DND-41 (cell line): ENCODE results near the gene ADAMTS9.

Experiments
- ATAC-seq: fragments of 200-7000 bp; cut with Tn5 transposase; 3 replicates; pipeline ENCODE4 v1.9.1; 2021; ENCODE audit warnings: low read depth; ENCODE audit not compliant: insufficient read depth
- DNase-seq: peaks from one replicate; pipeline ENCODE4 v3.0.0-alpha.2; 2020
- H2AFZ ChIP-seq: 2 replicates; pipeline ENCODE4 v1.6.0; 2012; ENCODE audit warnings: low read depth, low read length
- H3K27ac ChIP-seq: 2 replicates; pipeline ENCODE4 v1.5.1; 2012; ENCODE audit warnings: low read length, inconsistent platforms
- H3K27me3 ChIP-seq: fragments of 200-600 bp; sonication (generic); 2 replicates; pipeline ENCODE4 v1.6.0; 2012; ENCODE audit warnings: low read length, mild to moderate bottlenecking, inconsistent platforms; ENCODE audit not compliant: insufficient read depth, poor library complexity
- H3K36me3 ChIP-seq: 2 replicates; pipeline ENCODE4 v1.5.1; 2012; ENCODE audit warnings: low read length, inconsistent platforms; ENCODE audit not compliant: insufficient read depth
- H3K4me1 ChIP-seq: 2 replicates; pipeline ENCODE4 v1.5.1; 2012; ENCODE audit warnings: mild to moderate bottlenecking, low read length; ENCODE audit not compliant: insufficient read depth
- H3K4me2 ChIP-seq: 2 replicates; pipeline ENCODE4 v1.6.0; 2012; ENCODE audit warnings: mild to moderate bottlenecking, moderate library complexity, low read length, inconsistent platforms; ENCODE audit not compliant: insufficient read depth
- H3K4me3 ChIP-seq, 2 experiments: fragments of 200-600 bp in 1 of 2; shearing (Covaris generic) in 1 of 2; 2 replicates each; pipeline ENCODE4 v1.5.1; 2012 to 2016; ENCODE audit warnings: inconsistent platforms in 2 of 2, low read length in 2 of 2, mild to moderate bottlenecking in 2 of 2, low read depth in 1 of 2, moderate library complexity in 1 of 2
- H3K79me2 ChIP-seq: 2 replicates; pipeline ENCODE4 v1.6.0; 2012; ENCODE audit warnings: low read length, inconsistent platforms; ENCODE audit not compliant: insufficient read depth
- H3K9ac ChIP-seq: 2 replicates; pipeline ENCODE4 v1.6.0; 2012; ENCODE audit warnings: low read depth, mild to moderate bottlenecking, inconsistent platforms, low read length, moderate library complexity
- H3K9me3 ChIP-seq: 2 replicates; pipeline ENCODE4 v1.5.1; 2012; ENCODE audit warnings: low read length, moderate library complexity, mild to moderate bottlenecking, inconsistent platforms; ENCODE audit not compliant: insufficient read depth, severe bottlenecking
- H4K20me1 ChIP-seq: 2 replicates; pipeline ENCODE4 v1.6.0; 2012; ENCODE audit warnings: low read length; ENCODE audit not compliant: insufficient read depth
- EZH2 ChIP-seq: IDR thresholded peaks from 3 replicates; pipeline ENCODE4 v1.6.1; 2012; ENCODE audit warnings: borderline replicate concordance, low read depth, mild to moderate bottlenecking, moderate library complexity, low read length, inconsistent platforms; ENCODE audit not compliant: severe bottlenecking
- TF ChIP-seq, protein P1 (sequence below): IDR thresholded peaks from 2 replicates; pipeline ENCODE4 v1.5.1; 2012; ENCODE audit warnings: borderline replicate concordance, low read length, moderate library complexity, mild to moderate bottlenecking; ENCODE audit not compliant: poor library complexity, severe bottlenecking; ENCODE audit errors: extremely low read depth

The ADAMTS9 gene

DNA sequence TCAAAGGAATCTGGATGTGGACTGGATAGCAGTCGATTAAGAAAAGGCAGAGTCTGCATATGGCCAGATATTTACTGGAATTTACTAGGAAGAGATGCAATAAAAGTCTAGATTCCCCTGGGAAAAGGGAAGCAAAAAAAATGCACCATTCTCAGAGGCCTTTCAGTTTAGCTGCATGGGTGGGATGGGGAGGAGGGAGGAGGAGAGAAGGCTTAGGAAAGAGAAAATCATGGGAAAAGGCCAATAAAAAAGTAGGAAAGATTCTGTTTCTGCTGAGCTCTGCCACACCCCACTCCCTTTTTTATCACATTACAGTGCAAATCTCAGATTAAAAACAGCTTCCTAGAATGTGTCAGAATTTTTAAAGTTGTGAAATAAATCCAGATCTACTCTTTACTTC lies 103.6 kb downstream of the ADAMTS9 start:
- no peak overlapping the region for H2AFZ ChIP-seq
- TF ChIP-seq, protein P1, sequence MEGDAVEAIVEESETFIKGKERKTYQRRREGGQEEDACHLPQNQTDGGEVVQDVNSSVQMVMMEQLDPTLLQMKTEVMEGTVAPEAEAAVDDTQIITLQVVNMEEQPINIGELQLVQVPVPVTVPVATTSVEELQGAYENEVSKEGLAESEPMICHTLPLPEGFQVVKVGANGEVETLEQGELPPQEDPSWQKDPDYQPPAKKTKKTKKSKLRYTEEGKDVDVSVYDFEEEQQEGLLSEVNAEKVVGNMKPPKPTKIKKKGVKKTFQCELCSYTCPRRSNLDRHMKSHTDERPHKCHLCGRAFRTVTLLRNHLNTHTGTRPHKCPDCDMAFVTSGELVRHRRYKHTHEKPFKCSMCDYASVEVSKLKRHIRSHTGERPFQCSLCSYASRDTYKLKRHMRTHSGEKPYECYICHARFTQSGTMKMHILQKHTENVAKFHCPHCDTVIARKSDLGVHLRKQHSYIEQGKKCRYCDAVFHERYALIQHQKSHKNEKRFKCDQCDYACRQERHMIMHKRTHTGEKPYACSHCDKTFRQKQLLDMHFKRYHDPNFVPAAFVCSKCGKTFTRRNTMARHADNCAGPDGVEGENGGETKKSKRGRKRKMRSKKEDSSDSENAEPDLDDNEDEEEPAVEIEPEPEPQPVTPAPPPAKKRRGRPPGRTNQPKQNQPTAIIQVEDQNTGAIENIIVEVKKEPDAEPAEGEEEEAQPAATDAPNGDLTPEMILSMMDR = no peak
- no peak for TF ChIP-seq EZH2
- H3K4me1 ChIP-seq = no peaks in the 10 kb centered on the region

DNA sequence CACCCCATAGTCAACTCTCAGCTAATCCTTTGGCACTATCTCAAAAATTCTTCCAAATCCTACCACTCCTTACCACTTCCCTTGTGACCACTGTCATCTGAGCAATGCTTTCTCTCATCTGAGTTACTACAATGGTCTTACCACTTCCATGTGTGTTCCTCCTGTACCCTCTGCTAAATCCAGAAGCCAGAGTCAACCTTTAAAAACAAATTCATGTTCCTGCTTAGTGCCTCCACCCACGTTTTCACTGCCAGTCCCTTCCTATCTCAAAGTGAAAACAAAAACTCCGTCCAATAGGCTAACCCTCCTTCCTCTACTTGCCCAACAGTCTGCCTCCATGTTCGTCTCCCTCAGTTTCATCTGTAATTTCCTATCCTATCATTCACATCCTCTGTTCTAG lies 109.0 kb downstream of the ADAMTS9 start:
- Histone ChIP-seq H3K4me3 (no peak overlapping the region), H3K9ac (no peak overlapping the region), H3K27me3 (no peaks in the 10 kb centered on the region), H3K4me1 (no peaks in the 10 kb centered on the region), H3K4me2 (no peak overlapping the region), H3K79me2 (no peaks in the 10 kb centered on the region), H3K9me3 (no peaks in the 10 kb centered on the region), H2AFZ (no peak overlapping the region), H3K36me3 (no peaks in the 10 kb centered on the region), H4K20me1 (no peaks in the 10 kb centered on the region), H3K27ac (no peak overlapping the region)
- ATAC-seq (no peak), DNase-seq (no peak)
- TF ChIP-seq, protein P1 = no peak

More for the DNA sequence above, 103.6 kb downstream of the ADAMTS9 start:
- no peak for DNase-seq
- H3K79me2 ChIP-seq = no peaks in the 10 kb centered on the region
- no peak overlapping the region for H3K4me2 ChIP-seq
- no peak overlapping the region for H3K27ac ChIP-seq
- H3K4me3 ChIP-seq = no peak overlapping the region
- H3K9me3 ChIP-seq = no peaks in the 10 kb centered on the region
- no peak overlapping the region for H3K9ac ChIP-seq
- ATAC-seq = no peak
- no peaks in the 10 kb centered on the region for H3K36me3 ChIP-seq
- H3K27me3 ChIP-seq = no peaks in the 10 kb centered on the region
- no peaks in the 10 kb centered on the region for H4K20me1 ChIP-seq

DNA sequence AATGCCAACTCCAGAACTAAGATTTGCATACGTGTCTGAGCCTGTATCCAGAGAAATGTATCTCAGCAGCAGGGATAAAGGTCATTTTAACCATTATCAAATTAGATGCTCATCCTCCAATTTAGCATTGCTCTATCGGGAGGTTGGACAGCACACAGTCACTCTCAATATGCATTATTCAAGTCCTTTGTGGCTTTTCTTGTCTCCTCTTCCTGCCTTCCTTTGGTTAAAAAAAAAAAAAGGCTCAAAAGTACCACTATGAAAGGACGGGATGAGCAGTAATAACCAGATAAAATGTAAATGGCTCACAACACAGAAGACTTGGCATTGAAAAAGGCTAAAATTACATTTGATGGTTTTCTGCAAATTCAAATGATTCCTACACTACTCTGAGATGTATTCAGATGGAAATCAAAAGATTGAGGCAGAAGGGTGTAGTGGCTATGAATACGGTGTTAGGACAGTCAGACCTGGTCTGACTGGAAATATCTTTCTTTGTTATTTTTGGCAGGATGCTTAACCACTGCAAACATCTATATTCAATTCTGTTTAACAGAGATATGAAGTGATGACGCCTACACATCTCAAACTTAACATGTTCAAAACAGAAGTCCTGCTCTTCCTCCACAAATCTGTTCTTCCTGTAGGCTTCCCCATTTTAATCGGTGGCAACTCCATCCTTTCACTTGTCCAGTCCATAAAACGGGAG lies 109.6 kb downstream of the ADAMTS9 start:
- Histone ChIP-seq H3K4me3 (no peak overlapping the region), H3K27ac (no peak overlapping the region), H3K4me1 (no peaks in the 10 kb centered on the region), H3K79me2 (no peaks in the 10 kb centered on the region), H4K20me1 (no peaks in the 10 kb centered on the region), H3K9ac (no peak overlapping the region), H3K27me3 (no peaks in the 10 kb centered on the region), H2AFZ (no peak overlapping the region), H3K36me3 (no peaks in the 10 kb centered on the region), H3K4me2 (no peak overlapping the region), H3K9me3 (no peaks in the 10 kb centered on the region)
- no peak for DNase-seq
- TF ChIP-seq, protein P1 = no peak
- no peak for TF ChIP-seq EZH2
- no peak for ATAC-seq
